Activated CD8-positive, alpha-beta memory T cell treated with anti-CD3 and anti-CD28 coated beads for 1 hour (primary cell): ENCODE data around the gene FMN2.

Experiments used
- DNase-seq, 2 donors: peaks; one replicate each; pipeline ENCODE4 v3.0.0-alpha.2; 2020; ENCODE audit warnings: low read depth in 1 of 2; ENCODE audit errors: extremely low read depth in 1 of 2

FMN2 gene

GRCh38 chr1:240511789-240512188, 420.1 kb downstream of the FMN2 start:
- no peak for DNase-seq

- DNase-seq = no peak
These were observed 423.8 kb downstream of the FMN2 start for GRCh38 chr1:240515505-240515904.

- no peak for DNase-seq
These were observed 424.4 kb downstream of the FMN2 start for GRCh38 chr1:240516069-240516468.

- no peak for DNase-seq
These were observed 426.2 kb downstream of the FMN2 start for GRCh38 chr1:240517891-240518290.

- no peak for DNase-seq
These were observed 430.6 kb downstream of the FMN2 start for GRCh38 chr1:240522122-240522822.

- no peak for DNase-seq
These were observed 432.8 kb downstream of the FMN2 start for GRCh38 chr1:240524356-240525069.
